ENCODE measurements around the gene OPCML. TPM values are rescaled to one million over a fixed set of nuclear protein-coding genes. Genes with fewer than 3 reads are reported as not detected.

The OPCML gene
- total and polyA plus RNA-seq, 2 experiments from 2014 or later: 1.2 to 4.4 TPM

DNA sequence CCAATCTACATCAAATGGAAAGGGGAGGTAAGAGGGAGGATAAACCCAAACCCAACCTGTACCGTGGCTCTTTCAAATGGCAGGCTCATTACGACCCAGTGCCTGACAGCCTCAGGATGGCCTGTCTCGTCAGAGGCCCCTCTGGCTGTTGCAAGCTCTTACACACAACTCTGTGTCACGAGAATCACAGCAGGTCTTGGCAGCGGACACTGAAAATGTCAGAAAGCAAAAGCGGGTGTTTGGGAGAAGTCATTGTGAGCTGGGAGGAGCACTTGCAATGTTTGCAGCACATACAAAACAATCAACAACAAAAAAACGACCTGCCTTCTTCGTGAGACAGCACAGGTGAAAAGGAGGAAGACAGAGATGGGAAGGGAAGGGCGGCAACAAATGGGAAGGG lies 248.1 kb downstream of the OPCML start:
- peaks cover 20% of the 10 kb centered on the region; the same call in 1 of the 2 replicates for H3K9me2 ChIP-seq (ENCODE audit: insufficient read depth)
- no peaks in the 10 kb centered on the region for H4K20me1 ChIP-seq (replicated peaks; ENCODE audit: insufficient read depth)
- no peak overlapping the region for H3K27ac ChIP-seq (ENCODE audit: low read depth)
- no peak for TF ChIP-seq EZH2 (IDR thresholded peaks at IDR 0.05; ENCODE audit: low read depth, unreplicated experiment)
- TF ChIP-seq, protein P1, sequence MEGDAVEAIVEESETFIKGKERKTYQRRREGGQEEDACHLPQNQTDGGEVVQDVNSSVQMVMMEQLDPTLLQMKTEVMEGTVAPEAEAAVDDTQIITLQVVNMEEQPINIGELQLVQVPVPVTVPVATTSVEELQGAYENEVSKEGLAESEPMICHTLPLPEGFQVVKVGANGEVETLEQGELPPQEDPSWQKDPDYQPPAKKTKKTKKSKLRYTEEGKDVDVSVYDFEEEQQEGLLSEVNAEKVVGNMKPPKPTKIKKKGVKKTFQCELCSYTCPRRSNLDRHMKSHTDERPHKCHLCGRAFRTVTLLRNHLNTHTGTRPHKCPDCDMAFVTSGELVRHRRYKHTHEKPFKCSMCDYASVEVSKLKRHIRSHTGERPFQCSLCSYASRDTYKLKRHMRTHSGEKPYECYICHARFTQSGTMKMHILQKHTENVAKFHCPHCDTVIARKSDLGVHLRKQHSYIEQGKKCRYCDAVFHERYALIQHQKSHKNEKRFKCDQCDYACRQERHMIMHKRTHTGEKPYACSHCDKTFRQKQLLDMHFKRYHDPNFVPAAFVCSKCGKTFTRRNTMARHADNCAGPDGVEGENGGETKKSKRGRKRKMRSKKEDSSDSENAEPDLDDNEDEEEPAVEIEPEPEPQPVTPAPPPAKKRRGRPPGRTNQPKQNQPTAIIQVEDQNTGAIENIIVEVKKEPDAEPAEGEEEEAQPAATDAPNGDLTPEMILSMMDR (conservative IDR thresholded peaks at IDR 0.05; ENCODE audit: low read depth in 2 of 2): no peak
- no peak for TF ChIP-seq ZNF331 (CRISPR knock-in tag; IDR thresholded peaks at IDR 0.05; ENCODE audit: low read depth)
- no peak for TF ChIP-seq NANOG (IDR thresholded peaks at IDR 0.05; ENCODE audit: borderline replicate concordance)
- TF ChIP-seq, protein P2, sequence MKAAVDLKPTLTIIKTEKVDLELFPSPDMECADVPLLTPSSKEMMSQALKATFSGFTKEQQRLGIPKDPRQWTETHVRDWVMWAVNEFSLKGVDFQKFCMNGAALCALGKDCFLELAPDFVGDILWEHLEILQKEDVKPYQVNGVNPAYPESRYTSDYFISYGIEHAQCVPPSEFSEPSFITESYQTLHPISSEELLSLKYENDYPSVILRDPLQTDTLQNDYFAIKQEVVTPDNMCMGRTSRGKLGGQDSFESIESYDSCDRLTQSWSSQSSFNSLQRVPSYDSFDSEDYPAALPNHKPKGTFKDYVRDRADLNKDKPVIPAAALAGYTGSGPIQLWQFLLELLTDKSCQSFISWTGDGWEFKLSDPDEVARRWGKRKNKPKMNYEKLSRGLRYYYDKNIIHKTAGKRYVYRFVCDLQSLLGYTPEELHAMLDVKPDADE (IDR thresholded peaks at IDR 0.05): no peak
- no peak for TF ChIP-seq ZNF114 (CRISPR knock-in tag; IDR thresholded peaks at IDR 0.05)
- TF ChIP-seq, protein P3, sequence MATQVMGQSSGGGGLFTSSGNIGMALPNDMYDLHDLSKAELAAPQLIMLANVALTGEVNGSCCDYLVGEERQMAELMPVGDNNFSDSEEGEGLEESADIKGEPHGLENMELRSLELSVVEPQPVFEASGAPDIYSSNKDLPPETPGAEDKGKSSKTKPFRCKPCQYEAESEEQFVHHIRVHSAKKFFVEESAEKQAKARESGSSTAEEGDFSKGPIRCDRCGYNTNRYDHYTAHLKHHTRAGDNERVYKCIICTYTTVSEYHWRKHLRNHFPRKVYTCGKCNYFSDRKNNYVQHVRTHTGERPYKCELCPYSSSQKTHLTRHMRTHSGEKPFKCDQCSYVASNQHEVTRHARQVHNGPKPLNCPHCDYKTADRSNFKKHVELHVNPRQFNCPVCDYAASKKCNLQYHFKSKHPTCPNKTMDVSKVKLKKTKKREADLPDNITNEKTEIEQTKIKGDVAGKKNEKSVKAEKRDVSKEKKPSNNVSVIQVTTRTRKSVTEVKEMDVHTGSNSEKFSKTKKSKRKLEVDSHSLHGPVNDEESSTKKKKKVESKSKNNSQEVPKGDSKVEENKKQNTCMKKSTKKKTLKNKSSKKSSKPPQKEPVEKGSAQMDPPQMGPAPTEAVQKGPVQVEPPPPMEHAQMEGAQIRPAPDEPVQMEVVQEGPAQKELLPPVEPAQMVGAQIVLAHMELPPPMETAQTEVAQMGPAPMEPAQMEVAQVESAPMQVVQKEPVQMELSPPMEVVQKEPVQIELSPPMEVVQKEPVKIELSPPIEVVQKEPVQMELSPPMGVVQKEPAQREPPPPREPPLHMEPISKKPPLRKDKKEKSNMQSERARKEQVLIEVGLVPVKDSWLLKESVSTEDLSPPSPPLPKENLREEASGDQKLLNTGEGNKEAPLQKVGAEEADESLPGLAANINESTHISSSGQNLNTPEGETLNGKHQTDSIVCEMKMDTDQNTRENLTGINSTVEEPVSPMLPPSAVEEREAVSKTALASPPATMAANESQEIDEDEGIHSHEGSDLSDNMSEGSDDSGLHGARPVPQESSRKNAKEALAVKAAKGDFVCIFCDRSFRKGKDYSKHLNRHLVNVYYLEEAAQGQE (IDR thresholded peaks at IDR 0.05; ENCODE audit: unreplicated experiment): no peak
- no peak for TF ChIP-seq JUNB (IDR thresholded peaks at IDR 0.05; ENCODE audit: unreplicated experiment)
- TF ChIP-seq CREB1 (CRISPR knock-in tag; IDR thresholded peaks at IDR 0.05; ENCODE audit: low read depth): no peak
- TF ChIP-seq STAT1 (IDR thresholded peaks at IDR 0.05; ENCODE audit: unreplicated experiment): no peak
- no peak for TF ChIP-seq POLR2AphosphoS5 (IDR thresholded peaks at IDR 0.05; ENCODE audit: low read depth)
- TF ChIP-seq, protein P4, sequence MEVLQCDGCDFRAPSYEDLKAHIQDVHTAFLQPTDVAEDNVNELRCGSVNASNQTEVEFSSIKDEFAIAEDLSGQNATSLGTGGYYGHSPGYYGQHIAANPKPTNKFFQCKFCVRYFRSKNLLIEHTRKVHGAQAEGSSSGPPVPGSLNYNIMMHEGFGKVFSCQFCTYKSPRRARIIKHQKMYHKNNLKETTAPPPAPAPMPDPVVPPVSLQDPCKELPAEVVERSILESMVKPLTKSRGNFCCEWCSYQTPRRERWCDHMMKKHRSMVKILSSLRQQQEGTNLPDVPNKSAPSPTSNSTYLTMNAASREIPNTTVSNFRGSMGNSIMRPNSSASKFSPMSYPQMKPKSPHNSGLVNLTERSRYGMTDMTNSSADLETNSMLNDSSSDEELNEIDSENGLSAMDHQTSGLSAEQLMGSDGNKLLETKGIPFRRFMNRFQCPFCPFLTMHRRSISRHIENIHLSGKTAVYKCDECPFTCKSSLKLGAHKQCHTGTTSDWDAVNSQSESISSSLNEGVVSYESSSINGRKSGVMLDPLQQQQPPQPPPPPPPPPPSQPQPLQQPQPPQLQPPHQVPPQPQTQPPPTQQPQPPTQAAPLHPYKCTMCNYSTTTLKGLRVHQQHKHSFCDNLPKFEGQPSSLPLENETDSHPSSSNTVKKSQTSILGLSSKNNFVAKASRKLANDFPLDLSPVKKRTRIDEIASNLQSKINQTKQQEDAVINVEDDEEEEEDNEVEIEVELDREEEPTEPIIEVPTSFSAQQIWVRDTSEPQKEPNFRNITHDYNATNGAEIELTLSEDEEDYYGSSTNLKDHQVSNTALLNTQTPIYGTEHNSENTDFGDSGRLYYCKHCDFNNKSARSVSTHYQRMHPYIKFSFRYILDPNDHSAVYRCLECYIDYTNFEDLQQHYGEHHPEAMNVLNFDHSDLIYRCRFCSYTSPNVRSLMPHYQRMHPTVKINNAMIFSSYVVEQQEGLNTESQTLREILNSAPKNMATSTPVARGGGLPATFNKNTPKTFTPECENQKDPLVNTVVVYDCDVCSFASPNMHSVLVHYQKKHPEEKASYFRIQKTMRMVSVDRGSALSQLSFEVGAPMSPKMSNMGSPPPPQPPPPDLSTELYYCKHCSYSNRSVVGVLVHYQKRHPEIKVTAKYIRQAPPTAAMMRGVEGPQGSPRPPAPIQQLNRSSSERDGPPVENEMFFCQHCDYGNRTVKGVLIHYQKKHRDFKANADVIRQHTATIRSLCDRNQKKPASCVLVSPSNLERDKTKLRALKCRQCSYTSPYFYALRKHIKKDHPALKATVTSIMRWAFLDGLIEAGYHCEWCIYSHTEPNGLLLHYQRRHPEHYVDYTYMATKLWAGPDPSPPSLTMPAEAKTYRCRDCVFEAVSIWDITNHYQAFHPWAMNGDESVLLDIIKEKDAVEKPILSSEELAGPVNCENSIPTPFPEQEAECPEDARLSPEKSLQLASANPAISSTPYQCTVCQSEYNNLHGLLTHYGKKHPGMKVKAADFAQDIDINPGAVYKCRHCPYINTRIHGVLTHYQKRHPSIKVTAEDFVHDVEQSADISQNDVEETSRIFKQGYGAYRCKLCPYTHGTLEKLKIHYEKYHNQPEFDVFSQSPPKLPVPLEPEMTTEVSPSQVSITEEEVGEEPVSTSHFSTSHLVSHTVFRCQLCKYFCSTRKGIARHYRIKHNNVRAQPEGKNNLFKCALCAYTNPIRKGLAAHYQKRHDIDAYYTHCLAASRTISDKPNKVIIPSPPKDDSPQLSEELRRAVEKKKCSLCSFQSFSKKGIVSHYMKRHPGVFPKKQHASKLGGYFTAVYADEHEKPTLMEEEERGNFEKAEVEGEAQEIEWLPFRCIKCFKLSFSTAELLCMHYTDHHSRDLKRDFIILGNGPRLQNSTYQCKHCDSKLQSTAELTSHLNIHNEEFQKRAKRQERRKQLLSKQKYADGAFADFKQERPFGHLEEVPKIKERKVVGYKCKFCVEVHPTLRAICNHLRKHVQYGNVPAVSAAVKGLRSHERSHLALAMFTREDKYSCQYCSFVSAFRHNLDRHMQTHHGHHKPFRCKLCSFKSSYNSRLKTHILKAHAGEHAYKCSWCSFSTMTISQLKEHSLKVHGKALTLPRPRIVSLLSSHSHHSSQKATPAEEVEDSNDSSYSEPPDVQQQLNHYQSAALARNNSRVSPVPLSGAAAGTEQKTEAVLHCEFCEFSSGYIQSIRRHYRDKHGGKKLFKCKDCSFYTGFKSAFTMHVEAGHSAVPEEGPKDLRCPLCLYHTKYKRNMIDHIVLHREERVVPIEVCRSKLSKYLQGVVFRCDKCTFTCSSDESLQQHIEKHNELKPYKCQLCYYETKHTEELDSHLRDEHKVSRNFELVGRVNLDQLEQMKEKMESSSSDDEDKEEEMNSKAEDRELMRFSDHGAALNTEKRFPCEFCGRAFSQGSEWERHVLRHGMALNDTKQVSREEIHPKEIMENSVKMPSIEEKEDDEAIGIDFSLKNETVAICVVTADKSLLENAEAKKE (CRISPR knock-in tag; IDR thresholded peaks at IDR 0.05): no peak
- TF ChIP-seq EZH2phosphoT487 (IDR thresholded peaks at IDR 0.05; ENCODE audit: unreplicated experiment): no peak
- H3K4me1 ChIP-seq (ENCODE audit: insufficient read depth): peaks cover 42% of the 10 kb centered on the region
- H3K4me3 Mint-ChIP-seq: no peak overlapping the region
- H3K27me3 ChIP-seq (ENCODE audit: insufficient read depth): no peaks in the 10 kb centered on the region
- DNase-seq (ENCODE audit: low spot score) (no peak), ATAC-seq (no peak)
- H2AFZ ChIP-seq: no peak overlapping the region
- H3K4me3 ChIP-seq: no peak overlapping the region
- no peaks in the 10 kb centered on the region for H3K79me2 ChIP-seq (replicated peaks; ENCODE audit: insufficient read depth)
- no peaks in the 10 kb centered on the region for H3K27me3 Mint-ChIP-seq (ENCODE audit: insufficient read depth, low read depth, poor library complexity)
- no peak overlapping the region for H3K4me2 ChIP-seq
- H3K4me1 Mint-ChIP-seq: peaks cover 32% of the 10 kb centered on the region
- H3F3A ChIP-seq (replicated peaks; ENCODE audit: low read depth): 0 out of 2 replicates have a peak, but pooled peaks cover 3% of the 10 kb centered on the region
- H3K36me3 ChIP-seq (ENCODE audit: insufficient read depth): no peaks in the 10 kb centered on the region
- H3K27ac Mint-ChIP-seq: no peak overlapping the region
- H3K36me3 Mint-ChIP-seq (ENCODE audit: low read depth): peaks cover 8% of the 10 kb centered on the region; the same call in 2 of the 3 replicates
- H3K9me3 Mint-ChIP-seq: no peaks in the 10 kb centered on the region

All from GM23338 (cell line).